T-helper 1 cell (primary cell): ENCODE measurements around the gene TBC1D22A.

Source experiments
- DNase-seq, 5 donors: peaks; one replicate each; pipeline ENCODE4 v3.0.0-alpha.2; 2012 to 2020

Gene TBC1D22A

GRCh38 chr22:46737976-46738646 is 24.3 kb upstream of the TBC1D22A start, which contains the start of gene CERK:
TSS of gene CERK (minus strand) at chr22:46738252. CDS start at chr22:46738148, 104 bp downstream.
- peak; percentile 55 to 71 (median 68) for DNase-seq

GRCh38 chr22:46738647-46739093 is 23.8 kb upstream of the TBC1D22A start:
- DNase-seq, result peak in 1 of 5 donors; percentile 23

- peak in 3 of 5 donors; percentile 58 to 71 (median 60) for DNase-seq
These were observed 23.2 kb upstream of the TBC1D22A start for GRCh38 chr22:46739094-46739870.

GRCh38 chr22:46740910-46741780 is 21.3 kb upstream of the TBC1D22A start:
- no peak for DNase-seq

- no peak for DNase-seq
These were observed 20.4 kb upstream of the TBC1D22A start for GRCh38 chr22:46741974-46742519.

- no peak for DNase-seq
These were observed 19.8 kb upstream of the TBC1D22A start for GRCh38 chr22:46742576-46743221.

GRCh38 chr22:46744581-46744980 is 17.9 kb upstream of the TBC1D22A start:
- DNase-seq, result no peak

GRCh38 chr22:46746192-46746591 is 16.3 kb upstream of the TBC1D22A start:
- no peak for DNase-seq

- no peak for DNase-seq
These were observed 15.8 kb upstream of the TBC1D22A start for GRCh38 chr22:46746620-46747019.

- DNase-seq, result no peak
These were observed 14.8 kb upstream of the TBC1D22A start for GRCh38 chr22:46747646-46748045.

- DNase-seq, result no peak
These were observed 14.1 kb upstream of the TBC1D22A start for GRCh38 chr22:46748206-46748907.

- peak in 3 of 5 donors; percentile 59 to 80 (median 68) for DNase-seq
These were observed 13.4 kb upstream of the TBC1D22A start for GRCh38 chr22:46748908-46749675.

GRCh38 chr22:46749682-46750529 is 12.5 kb upstream of the TBC1D22A start:
- DNase-seq, result no peak

GRCh38 chr22:46750530-46750800 is 12.0 kb upstream of the TBC1D22A start:
- DNase-seq, result no peak

GRCh38 chr22:46750863-46751443 is 11.5 kb upstream of the TBC1D22A start:
- DNase-seq, result no peak

GRCh38 chr22:46752286-46752987 is 10.0 kb upstream of the TBC1D22A start:
- no peak for DNase-seq

GRCh38 chr22:46752988-46753310 is 9.5 kb upstream of the TBC1D22A start:
- DNase-seq, result no peak

- DNase-seq, result no peak
These were observed 9.1 kb upstream of the TBC1D22A start for GRCh38 chr22:46753360-46753759.

GRCh38 chr22:46753761-46754109 is 8.7 kb upstream of the TBC1D22A start:
- no peak for DNase-seq
